NCI-H774 (cell line): ENCODE results near the gene OBSL1.

Experiments used
- DNase-seq: peaks from one replicate; lab custom pipeline; 2025; lab: John Stamatoyannopoulos, UW

OBSL1 gene

DNA sequence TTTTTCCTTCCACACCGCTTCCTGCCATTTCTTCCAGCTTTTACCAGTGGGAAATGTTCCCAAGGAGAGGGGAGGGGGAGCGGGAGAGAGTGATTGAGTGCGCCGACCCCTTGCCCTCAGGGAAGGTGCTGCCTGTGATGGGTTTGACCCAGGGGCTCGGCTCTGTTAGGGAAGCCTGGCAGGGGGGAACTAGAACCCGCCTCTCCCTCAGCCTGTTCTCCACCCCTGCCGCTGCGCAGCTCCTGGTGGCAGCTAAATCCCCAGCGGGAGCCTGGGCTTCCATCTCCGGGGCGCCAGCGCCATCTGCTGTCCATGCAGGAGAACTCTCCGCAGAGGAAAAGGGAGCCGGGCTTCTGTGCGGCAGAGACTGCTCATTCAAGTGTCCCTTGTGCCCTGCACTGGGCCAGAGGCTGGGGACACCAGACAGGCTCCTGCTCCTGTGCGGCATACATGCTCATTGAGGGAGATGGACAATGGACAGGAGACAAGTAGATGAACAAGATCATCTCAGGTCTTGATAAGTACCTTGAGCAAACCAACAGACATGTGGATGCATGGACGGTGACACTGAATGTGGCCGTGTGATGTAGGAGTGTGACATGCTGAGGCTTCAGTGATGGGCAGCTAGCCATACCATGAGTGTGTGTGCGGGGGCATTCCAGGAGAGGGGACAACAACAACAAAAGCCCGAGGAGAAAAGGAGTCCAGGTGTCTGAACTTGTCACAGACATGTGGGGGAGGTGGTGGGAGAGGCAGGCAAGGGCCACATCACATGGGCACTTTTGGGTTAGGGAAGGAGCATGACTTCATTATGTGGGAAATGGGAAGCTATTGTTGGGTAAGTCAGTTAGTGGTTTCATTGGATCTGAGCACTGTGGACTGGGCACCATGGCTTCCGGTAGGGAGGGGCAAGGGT is 41.0 kb downstream of the OBSL1 start:
- DNase-seq, result peak; percentile 71

DNA sequence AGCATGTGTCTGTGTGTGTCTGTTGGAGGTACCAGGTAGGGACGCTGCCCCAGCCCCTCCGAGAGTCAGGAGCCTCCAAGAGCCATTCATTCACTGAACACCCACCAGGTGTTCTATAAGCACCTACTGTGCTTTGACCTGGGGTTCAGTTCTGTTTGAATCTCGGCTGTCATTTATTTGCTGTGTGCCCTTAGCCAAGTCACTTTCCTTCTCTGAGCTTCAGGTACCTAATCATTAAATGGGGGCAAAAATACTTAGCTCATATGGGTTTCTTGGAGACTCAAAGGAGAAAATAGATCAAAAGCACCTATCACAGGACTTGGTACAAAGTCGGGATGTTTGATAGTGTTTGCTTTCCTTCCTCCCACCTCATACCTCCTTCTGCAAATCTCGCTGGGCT is 43.9 kb downstream of the OBSL1 start:
- no peak for DNase-seq

- DNase-seq, result peak; percentile 57
These were observed 44.3 kb downstream of the OBSL1 start for GRCh38 chr2:219527076-219527394.

DNA sequence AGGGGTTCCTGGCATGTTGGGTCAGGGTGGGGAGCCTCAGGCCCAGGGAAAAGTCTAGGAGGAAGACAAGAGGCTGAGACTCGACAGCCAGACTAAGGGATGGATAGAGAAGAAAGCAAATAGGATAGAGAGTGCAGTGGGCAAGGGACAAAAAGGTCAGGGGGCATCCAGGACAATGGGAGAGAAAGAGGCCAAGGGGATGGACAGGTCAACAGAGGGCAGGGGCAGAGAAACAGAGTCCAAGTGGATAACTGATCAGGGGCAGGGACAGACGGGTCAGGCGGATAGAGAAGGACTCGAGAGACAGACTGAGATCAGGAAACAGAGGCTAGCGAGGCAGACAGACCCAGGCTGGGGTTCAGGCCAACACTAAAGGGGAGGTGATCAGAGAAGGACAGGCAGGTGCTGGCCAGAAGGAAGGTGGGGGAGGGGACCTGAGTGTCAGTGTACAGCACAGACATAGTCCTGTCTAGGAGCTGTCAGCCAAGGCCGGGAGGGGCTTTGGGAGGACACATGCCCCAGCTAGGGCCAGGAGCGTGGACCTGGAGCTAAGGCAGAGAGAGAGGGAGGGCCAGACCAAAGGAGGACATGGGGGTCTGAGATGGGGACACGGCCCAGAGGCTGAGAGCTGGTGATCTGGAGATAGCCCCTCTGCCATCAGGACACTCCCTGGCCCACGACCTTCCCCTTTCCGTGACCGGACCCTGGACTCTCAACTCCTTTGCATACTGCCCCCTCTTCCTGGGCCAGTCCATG is 44.8 kb downstream of the OBSL1 start:
- DNase-seq, result no peak

DNA sequence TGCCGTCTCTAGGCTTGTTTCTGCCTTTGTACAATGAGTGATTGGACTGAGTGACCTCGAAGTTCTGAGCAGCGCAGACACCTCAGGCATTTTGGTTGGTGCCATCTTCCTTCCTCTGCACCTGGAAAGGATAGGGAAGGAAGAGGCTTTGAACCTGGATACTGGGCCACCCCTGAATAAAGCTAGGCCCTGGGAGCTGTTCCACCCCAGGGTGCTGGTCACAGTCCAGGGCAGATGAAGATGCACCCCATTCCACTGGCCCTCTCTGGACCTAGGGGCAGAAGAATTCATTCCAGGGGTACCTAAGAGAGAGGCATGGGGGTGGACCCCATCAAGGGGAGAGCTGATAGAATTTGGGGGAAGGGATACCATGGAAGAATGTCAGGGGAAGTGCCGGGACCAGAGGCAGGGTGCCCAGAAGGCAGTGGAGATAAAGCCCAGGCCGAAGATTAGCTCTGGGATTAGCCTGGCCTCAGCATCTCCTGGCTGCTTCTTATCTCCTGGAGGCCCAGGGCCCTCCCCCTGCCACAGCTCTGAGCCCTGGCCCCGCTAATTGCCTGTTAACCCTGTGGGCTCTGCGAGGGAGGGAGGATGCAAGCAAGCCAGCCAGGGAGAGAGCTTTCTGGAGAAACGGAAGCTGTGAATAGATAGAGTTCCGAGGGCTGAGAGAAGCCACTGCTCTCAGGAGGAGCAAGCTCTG is 45.7 kb downstream of the OBSL1 start:
- no peak for DNase-seq

DNA sequence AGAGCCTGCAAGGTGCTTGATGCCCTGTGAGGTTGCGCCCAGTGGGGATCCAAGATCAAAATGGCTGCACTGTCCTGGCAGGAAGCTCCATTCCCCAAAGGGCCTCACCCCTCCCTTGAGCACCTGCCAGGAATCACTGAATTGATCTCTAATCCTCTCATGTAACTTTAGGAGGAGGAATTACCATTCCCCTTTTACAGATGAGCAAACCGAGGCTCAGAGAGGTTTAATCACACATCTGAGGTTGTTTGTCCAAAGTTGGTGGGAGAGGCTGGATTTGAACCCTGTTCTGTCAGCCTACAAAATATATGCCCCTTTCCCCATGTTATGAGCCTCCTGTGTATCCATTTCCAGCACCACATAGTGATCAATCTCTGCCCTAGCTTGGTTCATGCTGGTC is 46.5 kb downstream of the OBSL1 start:
- DNase-seq, result no peak

GRCh38 chr2:219523031-219523671 is 48.2 kb downstream of the OBSL1 start:
- DNase-seq, result no peak

DNA sequence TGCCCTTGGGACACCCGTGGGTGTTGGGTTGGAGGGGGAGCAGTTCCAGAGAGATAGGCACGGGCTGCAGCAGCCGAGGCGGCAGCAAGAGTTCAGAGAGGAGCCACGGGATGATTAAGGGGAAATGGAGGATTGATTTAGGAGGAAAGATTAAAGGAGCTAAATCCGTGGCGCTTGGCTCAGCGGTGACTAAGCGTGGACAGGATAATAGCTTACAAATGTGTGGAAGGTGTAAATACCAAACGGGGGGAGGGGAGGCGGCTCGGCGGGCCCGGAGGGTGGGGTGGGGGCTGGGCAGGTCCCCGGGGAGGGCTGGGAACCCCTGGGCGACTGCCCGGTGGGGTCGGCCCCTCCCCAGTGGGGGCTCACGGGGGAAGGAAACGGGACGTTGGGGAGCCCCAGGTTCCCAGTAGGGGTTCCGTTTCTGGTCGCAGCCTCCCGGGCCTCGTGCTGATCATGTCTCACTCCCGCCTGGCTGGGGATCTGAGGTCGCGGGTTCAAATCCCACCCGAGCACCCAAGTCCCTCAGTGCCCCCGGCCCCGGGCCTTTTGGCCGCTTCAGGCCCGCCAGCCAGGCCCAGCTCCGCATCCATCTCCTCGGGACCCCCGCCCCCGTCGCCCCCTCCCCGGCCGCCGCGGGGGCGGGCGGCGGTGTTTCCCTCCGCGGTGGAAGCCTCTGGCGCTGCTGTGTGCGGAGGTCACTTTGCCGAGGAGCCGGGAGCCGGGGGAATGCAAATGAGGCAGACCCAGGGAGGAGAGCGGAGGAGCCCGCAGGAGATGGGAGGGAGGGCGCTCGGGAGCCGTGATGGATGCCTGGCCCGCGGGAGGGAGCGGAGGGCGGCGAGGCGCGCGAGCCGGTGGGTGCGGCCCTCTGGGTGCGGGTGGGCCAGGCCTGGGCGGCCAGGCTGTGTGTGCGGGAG is 49.0 kb downstream of the OBSL1 start:
- no peak for DNase-seq

- DNase-seq, result no peak
These were observed 50.1 kb downstream of the OBSL1 start for GRCh38 chr2:219521066-219521880.

- no peak for DNase-seq
These were observed 51.3 kb downstream of the OBSL1 start for GRCh38 chr2:219520079-219520478.

GRCh38 chr2:219519526-219519916 is 51.8 kb downstream of the OBSL1 start:
- DNase-seq, result no peak

- no peak for DNase-seq
These were observed 53.2 kb downstream of the OBSL1 start for GRCh38 chr2:219517954-219518778.

GRCh38 chr2:219516888-219517287 is 54.5 kb downstream of the OBSL1 start:
- no peak for DNase-seq

GRCh38 chr2:219515874-219516629 is 55.3 kb downstream of the OBSL1 start:
- DNase-seq, result no peak

DNA sequence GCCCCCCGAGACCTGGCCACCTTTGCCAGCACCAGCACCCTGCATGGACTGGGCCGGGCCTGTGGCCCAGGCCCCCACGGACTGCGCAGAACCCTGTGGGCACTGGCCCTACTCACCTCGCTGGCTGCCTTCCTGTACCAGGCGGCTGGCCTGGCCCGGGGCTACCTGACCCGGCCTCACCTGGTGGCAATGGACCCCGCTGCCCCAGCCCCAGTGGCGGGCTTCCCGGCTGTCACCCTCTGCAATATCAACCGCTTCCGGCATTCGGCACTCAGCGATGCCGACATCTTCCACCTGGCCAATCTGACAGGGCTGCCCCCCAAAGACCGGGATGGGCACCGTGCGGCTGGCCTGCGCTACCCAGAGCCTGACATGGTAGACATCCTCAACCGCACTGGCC is 56.5 kb downstream of the OBSL1 start:
- DNase-seq, result no peak

- no peak for DNase-seq
These were observed 57.1 kb downstream of the OBSL1 start, which contains the start of gene ASIC4 for GRCh38 chr2:219514196-219514761. TSS of gene ASIC4 (plus strand) at chr2:219514482. CDS start at chr2:219514725, 243 bp downstream.

- DNase-seq, result no peak
These were observed 57.6 kb downstream of the OBSL1 start for GRCh38 chr2:219513787-219514186.

DNA sequence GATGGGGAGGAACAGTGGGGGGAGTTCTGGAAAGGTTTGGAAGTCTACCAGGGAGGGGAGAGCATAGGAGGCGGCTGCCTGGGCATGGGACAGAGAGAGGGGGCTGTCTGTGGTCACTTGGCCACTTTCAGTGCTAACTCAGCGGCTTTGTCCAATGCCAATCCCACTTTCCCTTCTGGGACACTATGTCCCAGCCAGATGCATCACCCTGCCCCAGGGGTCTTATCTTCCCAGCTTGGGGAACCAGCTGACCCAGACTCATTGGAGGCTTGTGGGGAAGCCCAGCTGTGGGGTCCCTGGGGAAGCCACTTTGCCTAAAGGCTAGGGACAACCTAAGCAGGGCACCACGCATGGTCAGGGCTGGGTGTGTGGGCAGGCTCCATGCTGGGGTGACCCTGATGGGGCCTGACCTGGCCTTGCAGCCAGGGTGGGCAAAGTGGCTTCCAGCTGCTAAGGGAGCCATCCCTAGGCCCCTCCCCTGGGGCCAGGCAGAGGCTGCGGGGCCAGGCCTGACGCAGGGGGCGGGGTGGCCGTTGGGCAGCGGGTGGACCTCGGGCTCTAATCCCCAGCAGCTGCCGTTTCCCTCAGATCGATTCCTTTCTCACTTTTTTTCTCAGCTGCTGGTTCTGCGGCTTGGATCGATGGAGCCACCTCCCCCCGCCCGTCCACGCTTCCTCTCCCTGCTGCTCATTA is 58.7 kb downstream of the OBSL1 start:
- no peak for DNase-seq
